GM03348 (cell line): ENCODE results near the gene CELF2.
"Not testable (repeated sequence)": the region's sequence is repeated elsewhere in the genome, so short reads cannot be mapped to it uniquely, and the experiment has no call there.

Experiments
- DNase-seq: peaks from one replicate; pipeline ENCODE4 v3.0.0; 2012; ENCODE audit warnings: low spot score

Gene CELF2

GRCh38 chr10:11175823-11176243, 158.2 kb downstream of the CELF2 start:
- no peak for DNase-seq

- DNase-seq: no peak
Observed at GRCh38 chr10:11176746-11177145, 159.1 kb downstream of the CELF2 start.

- no peak for DNase-seq
Observed at GRCh38 chr10:11177381-11177780, 159.7 kb downstream of the CELF2 start.

GRCh38 chr10:11177926-11178471, 160.3 kb downstream of the CELF2 start:
- no peak for DNase-seq

- DNase-seq: no peak
Observed at GRCh38 chr10:11178606-11179515, 161.2 kb downstream of the CELF2 start.

- no peak for DNase-seq
Observed at GRCh38 chr10:11179516-11180105, 161.9 kb downstream of the CELF2 start.

GRCh38 chr10:11180228-11180627, 162.6 kb downstream of the CELF2 start:
- no peak for DNase-seq

GRCh38 chr10:11181978-11182377, 164.3 kb downstream of the CELF2 start:
- no peak for DNase-seq

- DNase-seq: no peak
Observed at GRCh38 chr10:11183015-11183414, 165.3 kb downstream of the CELF2 start.

GRCh38 chr10:11184093-11184492, 166.4 kb downstream of the CELF2 start:
- no peak for DNase-seq

- DNase-seq: not testable (repeated sequence)
Observed at GRCh38 chr10:11185128-11185665, 167.5 kb downstream of the CELF2 start.

GRCh38 chr10:11186374-11186773, 168.7 kb downstream of the CELF2 start:
- no peak for DNase-seq

- DNase-seq: no peak
Observed at GRCh38 chr10:11189582-11190376, 172.1 kb downstream of the CELF2 start.

GRCh38 chr10:11191190-11191589, 173.5 kb downstream of the CELF2 start:
- no peak for DNase-seq

GRCh38 chr10:11191678-11192077, 174.0 kb downstream of the CELF2 start:
- DNase-seq: no peak

GRCh38 chr10:11192304-11193000, 174.8 kb downstream of the CELF2 start:
- DNase-seq: no peak

- no peak for DNase-seq
Observed at GRCh38 chr10:11193001-11193551, 175.4 kb downstream of the CELF2 start.

GRCh38 chr10:11194859-11195586, 177.4 kb downstream of the CELF2 start:
- DNase-seq: no peak

GRCh38 chr10:11195623-11196022, 178.0 kb downstream of the CELF2 start:
- no peak for DNase-seq

- no peak for DNase-seq
Observed at GRCh38 chr10:11197266-11197712, 179.6 kb downstream of the CELF2 start.
